HepG2 (cell line): ENCODE results near the gene BCAS3. TPM values are rescaled to one million over a fixed set of nuclear protein-coding genes. Genes with fewer than 3 reads are reported as not detected.

Experiments used
- ATF7-NPFF ChIP-seq: sonication (generic); formaldehyde crosslinking; IDR thresholded peaks from 2 replicates; pipeline ENCODE4 v1.8.1; 2023; ENCODE audit warnings: mild to moderate bottlenecking, low read depth, missing genetic modification reagents, moderate library complexity
- ESRRA ChIP-seq: sonication (generic); formaldehyde crosslinking; IDR thresholded peaks from 2 replicates; pipeline ENCODE4 v1.5.1; 2020; ENCODE audit warnings: mild to moderate bottlenecking, low read depth, missing genetic modification reagents
- GLI4 ChIP-seq: sonication (generic); formaldehyde crosslinking; IDR thresholded peaks from 2 replicates; pipeline ENCODE4 v1.5.1; 2020; ENCODE audit warnings: missing genetic modification reagents, mild to moderate bottlenecking, moderate library complexity, borderline replicate concordance
- MAZ ChIP-seq, 2 experiments: sonication (generic) in 1 of 2; formaldehyde crosslinking in 1 of 2; IDR thresholded peaks; 2 replicates each; pipeline versions ENCODE4 v1.5.0 to v1.6.1; 2012 to 2020; ENCODE audit warnings: low read depth in 2 of 2, mild to moderate bottlenecking in 2 of 2, borderline replicate concordance in 1 of 2, improper control_type of control experiment in 1 of 2, low read length in 1 of 2, missing genetic modification reagents in 1 of 2, moderate library complexity in 1 of 2
- PHB2 ChIP-seq: fragments of 450-650 bp; IDR thresholded peaks from 2 replicates; pipeline ENCODE4 v1.6.1; 2018; ENCODE audit not compliant: partially characterized antibody
- ZNF230 ChIP-seq: sonication (generic); formaldehyde crosslinking; IDR thresholded peaks from 2 replicates; pipeline ENCODE4 v1.4.0; 2020; ENCODE audit warnings: mild to moderate bottlenecking, missing genetic modification reagents
- ZNF549 ChIP-seq: sonication (generic); formaldehyde crosslinking; IDR thresholded peaks from 2 replicates; pipeline ENCODE4 v1.5.0; 2020; ENCODE audit warnings: missing genetic modification reagents
- ZNF556 ChIP-seq: sonication (generic); formaldehyde crosslinking; IDR thresholded peaks from 2 replicates; pipeline ENCODE4 v1.4.0; 2020; ENCODE audit warnings: mild to moderate bottlenecking, missing genetic modification reagents, borderline replicate concordance
- ZNF589 ChIP-seq: sonication (generic); formaldehyde crosslinking; conservative IDR thresholded peaks from 2 replicates; pipeline ENCODE4 v1.8.0; 2022; ENCODE audit warnings: mild to moderate bottlenecking, moderate library complexity, missing genetic modification reagents
- ZNF75D ChIP-seq: sonication (generic); formaldehyde crosslinking; IDR thresholded peaks from 2 replicates; pipeline ENCODE4 v1.8.1; 2023; ENCODE audit warnings: missing genetic modification reagents, mild to moderate bottlenecking, borderline replicate concordance
- ZSCAN25 ChIP-seq: sonication (generic); formaldehyde crosslinking; IDR thresholded peaks from 2 replicates; pipeline ENCODE4 v1.8.0; 2022; ENCODE audit warnings: mild to moderate bottlenecking, missing genetic modification reagents
- polyA plus RNA-seq, 8 experiments: library from polyadenylated mRNA; depleted of rRNA in 3 of 8; stranded (reverse) in 7 of 8; unstranded in 1 of 8; fragments of >200 nt; fragmentation: Illumina TruSeq in 4 of 8; extraction: Trizol in 4 of 8; gene quantifications; 2 replicates each; pipeline versions ENCODE4 v1.2.1 to v1.2.3, GENCODE V29; 2011 to 2016; ENCODE audit warnings: low read depth in 4 of 8, missing spikeins in 1 of 8, mixed read lengths in 1 of 8; ENCODE audit not compliant: insufficient read depth in 1 of 8
- total RNA-seq, 5 experiments: library from RNA; depleted of rRNA; stranded (reverse); fragments of >200 nt; fragmentation: Illumina TruSeq; extraction: Trizol; gene quantifications; 2 replicates each; pipeline ENCODE4 v1.2.3, GENCODE V29; 2016; ENCODE audit warnings: low read depth in 1 of 5
- TF ChIP-seq, protein P1 (sequence below): IDR thresholded peaks from 2 replicates; pipeline ENCODE4 v1.6.1; 2016; ENCODE audit warnings: low read depth
- TF ChIP-seq, protein P2 (sequence below): sonication (generic); formaldehyde crosslinking; IDR thresholded peaks from 2 replicates; pipeline ENCODE4 v1.4.0; 2020; ENCODE audit warnings: mild to moderate bottlenecking, missing genetic modification reagents
- TF ChIP-seq, protein P3 (sequence below): sonication (generic); formaldehyde crosslinking; IDR thresholded peaks from 2 replicates; pipeline ENCODE4 v1.4.0; 2020; ENCODE audit warnings: low read depth, mild to moderate bottlenecking, missing genetic modification reagents
- TF ChIP-seq, protein P4 (sequence below): sonication (generic); formaldehyde crosslinking; conservative IDR thresholded peaks from 2 replicates; pipeline ENCODE4 v1.4.0; 2020; ENCODE audit warnings: missing genetic modification reagents

The BCAS3 gene
- total and polyA plus RNA-seq, 2 of the 13 experiments (the other 11 are each of a cell fraction or from before 2014, with no cell fraction given) = 10.7 to 11.2 TPM

DNA sequence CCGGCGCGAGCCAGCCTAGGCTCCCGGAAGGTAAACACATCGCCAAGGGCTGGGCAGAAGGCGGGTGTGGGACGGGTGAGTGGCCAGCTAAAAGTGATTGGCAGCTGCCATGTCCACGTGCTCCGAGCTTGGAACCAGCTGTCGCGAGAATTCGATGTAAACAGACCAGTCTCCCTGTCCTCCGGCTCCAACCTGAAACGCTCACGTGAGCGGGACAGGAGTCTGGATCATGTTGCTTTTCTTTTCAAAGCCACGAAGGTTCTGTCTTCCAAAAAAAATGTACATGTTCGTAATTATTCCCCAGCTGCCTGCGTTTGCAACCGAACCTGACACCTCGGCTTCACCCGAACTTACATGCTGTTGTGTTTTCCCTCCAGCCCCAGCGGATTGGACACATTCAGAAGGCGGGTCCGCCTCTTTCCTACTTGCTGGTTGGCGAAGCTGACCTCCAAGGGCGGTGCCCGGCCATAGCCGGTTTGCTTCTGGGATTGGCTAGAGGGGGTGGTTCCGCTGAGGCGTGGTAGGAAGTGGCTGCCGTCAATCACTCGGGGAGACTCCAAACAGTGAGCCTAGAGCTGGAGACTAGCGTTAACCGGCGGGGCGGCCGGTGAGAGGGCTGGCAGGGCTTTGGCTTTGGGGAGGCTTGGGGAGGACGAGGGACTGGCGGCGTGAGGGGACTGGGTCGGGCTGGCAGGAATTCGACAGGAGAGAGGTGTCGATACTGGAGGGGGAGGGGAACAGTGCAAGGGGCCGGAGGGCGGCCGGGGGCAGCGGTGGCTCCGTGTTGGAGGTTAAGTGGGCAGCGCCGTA is at the start of gene BCAS3 (continued):
- TF ChIP-seq ZNF589 (CRISPR knock-in tag) = no peak
- TF ChIP-seq MAZ (IDR thresholded peaks at IDR 0.05; ENCODE audit: borderline replicate concordance, low read depth, low read length) = peak; percentile 47; the same call in 1 of the 2 replicates
- peak; percentile 65 for TF ChIP-seq MAZ (CRISPR knock-in tag; IDR thresholded peaks at IDR 0.05; ENCODE audit: low read depth)
- peak; percentile 93; the same call in 1 of the 2 replicates for TF ChIP-seq ZNF230 (CRISPR knock-in tag)
- peak; percentile 83; the same call in 1 of the 2 replicates for TF ChIP-seq ZNF556
- TF ChIP-seq, protein P1, sequence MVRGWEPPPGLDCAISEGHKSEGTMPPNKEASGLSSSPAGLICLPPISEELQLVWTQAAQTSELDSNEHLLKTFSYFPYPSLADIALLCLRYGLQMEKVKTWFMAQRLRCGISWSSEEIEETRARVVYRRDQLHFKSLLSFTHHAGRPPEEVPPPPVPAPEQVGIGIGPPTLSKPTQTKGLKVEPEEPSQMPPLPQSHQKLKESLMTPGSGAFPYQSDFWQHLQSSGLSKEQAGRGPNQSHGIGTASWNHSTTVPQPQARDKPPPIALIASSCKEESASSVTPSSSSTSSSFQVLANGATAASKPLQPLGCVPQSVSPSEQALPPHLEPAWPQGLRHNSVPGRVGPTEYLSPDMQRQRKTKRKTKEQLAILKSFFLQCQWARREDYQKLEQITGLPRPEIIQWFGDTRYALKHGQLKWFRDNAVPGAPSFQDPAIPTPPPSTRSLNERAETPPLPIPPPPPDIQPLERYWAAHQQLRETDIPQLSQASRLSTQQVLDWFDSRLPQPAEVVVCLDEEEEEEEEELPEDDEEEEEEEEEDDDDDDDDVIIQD (CRISPR knock-in tag) = peak; percentile 47; the same call in 1 of the 2 replicates
- TF ChIP-seq, protein P2, sequence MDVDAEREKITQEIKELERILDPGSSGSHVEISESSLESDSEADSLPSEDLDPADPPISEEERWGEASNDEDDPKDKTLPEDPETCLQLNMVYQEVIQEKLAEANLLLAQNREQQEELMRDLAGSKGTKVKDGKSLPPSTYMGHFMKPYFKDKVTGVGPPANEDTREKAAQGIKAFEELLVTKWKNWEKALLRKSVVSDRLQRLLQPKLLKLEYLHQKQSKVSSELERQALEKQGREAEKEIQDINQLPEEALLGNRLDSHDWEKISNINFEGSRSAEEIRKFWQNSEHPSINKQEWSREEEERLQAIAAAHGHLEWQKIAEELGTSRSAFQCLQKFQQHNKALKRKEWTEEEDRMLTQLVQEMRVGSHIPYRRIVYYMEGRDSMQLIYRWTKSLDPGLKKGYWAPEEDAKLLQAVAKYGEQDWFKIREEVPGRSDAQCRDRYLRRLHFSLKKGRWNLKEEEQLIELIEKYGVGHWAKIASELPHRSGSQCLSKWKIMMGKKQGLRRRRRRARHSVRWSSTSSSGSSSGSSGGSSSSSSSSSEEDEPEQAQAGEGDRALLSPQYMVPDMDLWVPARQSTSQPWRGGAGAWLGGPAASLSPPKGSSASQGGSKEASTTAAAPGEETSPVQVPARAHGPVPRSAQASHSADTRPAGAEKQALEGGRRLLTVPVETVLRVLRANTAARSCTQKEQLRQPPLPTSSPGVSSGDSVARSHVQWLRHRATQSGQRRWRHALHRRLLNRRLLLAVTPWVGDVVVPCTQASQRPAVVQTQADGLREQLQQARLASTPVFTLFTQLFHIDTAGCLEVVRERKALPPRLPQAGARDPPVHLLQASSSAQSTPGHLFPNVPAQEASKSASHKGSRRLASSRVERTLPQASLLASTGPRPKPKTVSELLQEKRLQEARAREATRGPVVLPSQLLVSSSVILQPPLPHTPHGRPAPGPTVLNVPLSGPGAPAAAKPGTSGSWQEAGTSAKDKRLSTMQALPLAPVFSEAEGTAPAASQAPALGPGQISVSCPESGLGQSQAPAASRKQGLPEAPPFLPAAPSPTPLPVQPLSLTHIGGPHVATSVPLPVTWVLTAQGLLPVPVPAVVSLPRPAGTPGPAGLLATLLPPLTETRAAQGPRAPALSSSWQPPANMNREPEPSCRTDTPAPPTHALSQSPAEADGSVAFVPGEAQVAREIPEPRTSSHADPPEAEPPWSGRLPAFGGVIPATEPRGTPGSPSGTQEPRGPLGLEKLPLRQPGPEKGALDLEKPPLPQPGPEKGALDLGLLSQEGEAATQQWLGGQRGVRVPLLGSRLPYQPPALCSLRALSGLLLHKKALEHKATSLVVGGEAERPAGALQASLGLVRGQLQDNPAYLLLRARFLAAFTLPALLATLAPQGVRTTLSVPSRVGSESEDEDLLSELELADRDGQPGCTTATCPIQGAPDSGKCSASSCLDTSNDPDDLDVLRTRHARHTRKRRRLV (CRISPR knock-in tag) = no peak
- peak; percentile 60; the same call in 1 of the 2 replicates for TF ChIP-seq ESRRA (CRISPR knock-in tag)
- TF ChIP-seq, protein P3, sequence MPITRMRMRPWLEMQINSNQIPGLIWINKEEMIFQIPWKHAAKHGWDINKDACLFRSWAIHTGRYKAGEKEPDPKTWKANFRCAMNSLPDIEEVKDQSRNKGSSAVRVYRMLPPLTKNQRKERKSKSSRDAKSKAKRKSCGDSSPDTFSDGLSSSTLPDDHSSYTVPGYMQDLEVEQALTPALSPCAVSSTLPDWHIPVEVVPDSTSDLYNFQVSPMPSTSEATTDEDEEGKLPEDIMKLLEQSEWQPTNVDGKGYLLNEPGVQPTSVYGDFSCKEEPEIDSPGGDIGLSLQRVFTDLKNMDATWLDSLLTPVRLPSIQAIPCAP (CRISPR knock-in tag) = 0 out of 2 replicates have a peak, but pooled peaks have one; percentile 71
- TF ChIP-seq ZNF75D (CRISPR knock-in tag) = no peak
- TF ChIP-seq GLI4 (CRISPR knock-in tag) = peak; percentile 92; the same call in 1 of the 2 replicates
- TF ChIP-seq, protein P4, sequence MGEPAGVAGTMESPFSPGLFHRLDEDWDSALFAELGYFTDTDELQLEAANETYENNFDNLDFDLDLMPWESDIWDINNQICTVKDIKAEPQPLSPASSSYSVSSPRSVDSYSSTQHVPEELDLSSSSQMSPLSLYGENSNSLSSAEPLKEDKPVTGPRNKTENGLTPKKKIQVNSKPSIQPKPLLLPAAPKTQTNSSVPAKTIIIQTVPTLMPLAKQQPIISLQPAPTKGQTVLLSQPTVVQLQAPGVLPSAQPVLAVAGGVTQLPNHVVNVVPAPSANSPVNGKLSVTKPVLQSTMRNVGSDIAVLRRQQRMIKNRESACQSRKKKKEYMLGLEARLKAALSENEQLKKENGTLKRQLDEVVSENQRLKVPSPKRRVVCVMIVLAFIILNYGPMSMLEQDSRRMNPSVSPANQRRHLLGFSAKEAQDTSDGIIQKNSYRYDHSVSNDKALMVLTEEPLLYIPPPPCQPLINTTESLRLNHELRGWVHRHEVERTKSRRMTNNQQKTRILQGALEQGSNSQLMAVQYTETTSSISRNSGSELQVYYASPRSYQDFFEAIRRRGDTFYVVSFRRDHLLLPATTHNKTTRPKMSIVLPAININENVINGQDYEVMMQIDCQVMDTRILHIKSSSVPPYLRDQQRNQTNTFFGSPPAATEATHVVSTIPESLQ (CRISPR knock-in tag) = no peak; the same call in 1 of the 2 replicates
- TF ChIP-seq ATF7-NPFF (CRISPR knock-in tag) = peak; percentile 83
- peak; percentile 54 for TF ChIP-seq ZSCAN25 (CRISPR knock-in tag)
- TF ChIP-seq ZNF549 (CRISPR knock-in tag) = peak; percentile 43; the same call in 1 of the 2 replicates
- no peak for TF ChIP-seq PHB2
